GM12801 (cell line): ENCODE results near the gene TBX2.

ENCODE experiments used
- TF ChIP-seq, protein P1 (sequence below): IDR thresholded peaks from one replicate; pipeline ENCODE4 v1.5.1; 2011; ENCODE audit warnings: control low read depth; ENCODE audit not compliant: insufficient read length; ENCODE audit errors: extremely low read depth

Gene TBX2

DNA sequence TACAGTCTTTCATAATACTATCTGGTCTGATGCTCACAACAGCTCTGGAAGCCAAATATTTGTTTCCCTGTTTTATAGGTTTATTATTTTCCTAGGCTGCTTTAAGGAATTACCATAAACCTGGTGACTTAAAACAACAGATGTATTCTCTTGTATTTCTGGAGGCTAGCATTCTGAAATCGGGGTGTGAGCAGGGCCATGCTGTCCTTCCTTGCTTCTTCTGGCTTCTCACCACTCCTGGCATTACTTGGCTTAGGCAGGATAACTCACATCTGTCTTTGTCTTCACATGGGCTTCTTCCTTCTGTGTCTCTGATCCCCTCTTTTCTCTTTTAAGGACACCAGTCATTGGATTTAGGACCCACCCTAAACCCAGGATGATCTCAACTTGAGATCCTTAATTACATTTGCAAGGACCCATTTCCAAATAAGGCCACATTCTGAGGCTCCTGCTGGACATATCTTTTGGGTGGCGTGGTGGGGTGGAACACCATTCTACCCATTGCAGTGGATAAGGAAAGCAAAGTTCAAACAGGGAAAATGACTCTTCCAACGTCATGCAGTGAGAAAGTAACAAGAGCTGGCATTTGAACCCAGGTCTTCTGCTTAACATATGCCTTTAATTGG lies 39.2 kb upstream of the TBX2 start:
- TF ChIP-seq, protein P1, sequence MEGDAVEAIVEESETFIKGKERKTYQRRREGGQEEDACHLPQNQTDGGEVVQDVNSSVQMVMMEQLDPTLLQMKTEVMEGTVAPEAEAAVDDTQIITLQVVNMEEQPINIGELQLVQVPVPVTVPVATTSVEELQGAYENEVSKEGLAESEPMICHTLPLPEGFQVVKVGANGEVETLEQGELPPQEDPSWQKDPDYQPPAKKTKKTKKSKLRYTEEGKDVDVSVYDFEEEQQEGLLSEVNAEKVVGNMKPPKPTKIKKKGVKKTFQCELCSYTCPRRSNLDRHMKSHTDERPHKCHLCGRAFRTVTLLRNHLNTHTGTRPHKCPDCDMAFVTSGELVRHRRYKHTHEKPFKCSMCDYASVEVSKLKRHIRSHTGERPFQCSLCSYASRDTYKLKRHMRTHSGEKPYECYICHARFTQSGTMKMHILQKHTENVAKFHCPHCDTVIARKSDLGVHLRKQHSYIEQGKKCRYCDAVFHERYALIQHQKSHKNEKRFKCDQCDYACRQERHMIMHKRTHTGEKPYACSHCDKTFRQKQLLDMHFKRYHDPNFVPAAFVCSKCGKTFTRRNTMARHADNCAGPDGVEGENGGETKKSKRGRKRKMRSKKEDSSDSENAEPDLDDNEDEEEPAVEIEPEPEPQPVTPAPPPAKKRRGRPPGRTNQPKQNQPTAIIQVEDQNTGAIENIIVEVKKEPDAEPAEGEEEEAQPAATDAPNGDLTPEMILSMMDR = no peak

- TF ChIP-seq, protein P1 = no peak
Measured at GRCh38 chr17:61361084-61361483, 38.6 kb upstream of the TBX2 start.

DNA sequence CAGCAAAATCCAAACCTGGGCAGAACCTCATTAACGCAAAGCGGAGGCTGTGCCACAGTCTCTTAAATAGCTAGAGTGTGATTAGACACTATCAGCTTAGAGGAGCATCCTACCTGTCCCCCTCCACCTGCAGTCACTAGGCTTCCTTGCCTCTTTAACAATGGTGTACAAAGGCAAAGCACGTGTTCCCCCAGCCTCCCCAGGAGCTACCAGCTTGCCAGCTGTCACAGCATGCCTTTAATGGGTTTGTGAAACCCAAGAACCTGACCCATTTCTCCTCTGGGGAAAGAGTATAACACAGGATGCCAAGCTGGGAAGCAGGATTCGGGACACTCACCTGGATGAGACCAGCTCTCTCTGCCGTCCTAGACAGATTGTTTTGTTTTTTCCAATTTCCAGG lies 37.2 kb upstream of the TBX2 start:
- TF ChIP-seq, protein P1 = no peak

DNA sequence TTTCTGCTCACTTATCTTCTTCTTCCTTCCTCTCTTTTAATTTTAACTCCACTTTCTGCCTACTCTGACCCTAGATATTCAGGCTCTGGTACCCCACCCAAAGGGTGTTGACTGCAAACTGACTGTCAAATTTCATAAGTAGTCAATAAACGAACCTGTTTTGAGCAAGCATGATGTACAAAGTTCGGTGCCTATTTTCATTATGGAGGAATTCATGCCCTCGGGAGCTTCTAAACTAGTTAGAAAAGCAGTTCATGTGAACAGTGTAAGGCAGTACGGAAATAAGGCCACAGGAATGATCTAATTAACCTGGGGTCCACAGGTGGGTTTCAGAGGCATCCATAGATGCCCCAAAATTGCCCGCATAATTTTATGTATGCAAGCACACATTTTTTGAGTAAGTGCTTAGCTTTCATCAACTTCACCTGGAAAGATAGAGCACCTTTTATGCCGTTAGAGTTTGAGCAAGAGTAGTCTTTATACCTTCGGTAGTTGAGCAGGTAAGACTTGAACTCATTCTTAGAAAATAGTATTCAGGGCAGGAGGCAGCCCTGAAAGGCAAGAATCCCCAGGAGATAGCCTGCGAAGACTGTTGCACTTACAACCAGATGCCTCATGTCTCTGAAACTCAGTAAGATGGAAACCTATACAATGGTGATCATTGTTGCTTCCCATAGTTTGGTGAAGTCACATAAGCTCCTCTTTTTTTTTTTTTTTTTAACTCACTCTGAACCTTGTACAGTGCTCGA lies 36.6 kb upstream of the TBX2 start:
- TF ChIP-seq, protein P1 = no peak

DNA sequence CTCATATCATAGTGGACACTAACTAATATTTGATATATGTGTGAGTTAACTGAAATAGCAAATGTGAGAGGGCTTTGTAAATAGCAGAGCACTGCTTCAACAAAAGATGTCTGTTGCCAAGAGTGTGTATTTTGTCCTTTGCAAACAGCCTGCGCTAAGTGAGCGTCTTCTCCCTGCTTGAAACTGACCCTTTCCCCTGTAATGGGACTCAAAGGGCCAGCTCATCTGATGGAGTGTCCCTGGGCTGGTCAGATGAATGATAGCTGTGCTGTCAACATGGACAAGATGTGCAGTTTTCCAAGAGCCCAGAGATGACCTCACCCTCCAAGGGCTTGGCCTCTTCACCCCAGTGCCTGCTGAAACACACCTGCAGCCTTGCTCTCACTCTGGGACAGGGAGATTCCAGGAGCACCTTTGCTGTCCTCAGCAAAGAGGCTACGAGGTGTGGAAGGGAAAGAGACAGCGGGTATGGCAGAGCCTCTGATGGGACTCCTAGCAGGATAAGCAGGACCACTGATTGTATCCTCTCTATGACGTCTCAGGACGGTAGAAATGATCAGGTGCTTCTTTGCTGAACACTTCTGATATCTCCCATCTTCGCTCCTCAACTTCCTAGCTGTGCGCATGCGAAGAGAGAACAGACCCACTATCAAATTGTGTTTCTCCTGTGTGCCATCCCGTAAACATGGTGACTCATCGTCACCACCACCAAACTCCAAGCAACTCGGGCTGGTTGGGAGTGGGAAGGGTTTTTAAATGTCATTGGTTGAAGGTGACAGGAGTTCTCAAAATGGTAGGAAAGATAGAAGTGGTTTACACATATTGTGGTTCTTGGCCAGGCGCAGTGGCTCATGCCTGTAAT lies 35.8 kb upstream of the TBX2 start:
- TF ChIP-seq, protein P1 = no peak

DNA sequence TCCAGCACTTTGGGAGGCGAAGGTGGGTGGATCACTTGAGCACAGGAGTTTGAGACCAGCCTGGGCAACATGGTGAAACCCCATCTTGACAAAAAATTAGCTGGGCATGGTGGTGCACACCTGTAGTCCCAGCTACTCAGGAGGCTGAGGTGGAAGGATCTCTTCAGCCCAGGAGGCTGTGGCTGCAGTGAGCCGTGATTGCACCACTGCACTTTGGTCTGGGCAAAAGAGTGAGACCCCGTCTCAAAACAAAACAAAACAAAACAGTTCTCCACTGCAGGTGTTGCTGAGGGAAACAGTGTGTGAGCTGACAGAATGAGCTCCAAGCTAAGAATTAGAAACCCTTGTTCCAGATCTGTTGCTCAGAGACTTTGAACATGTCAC lies 35.2 kb upstream of the TBX2 start:
- TF ChIP-seq, protein P1 = no peak

GRCh38 chr17:61366076-61366714 lies 33.4 kb upstream of the TBX2 start:
- TF ChIP-seq, protein P1 = no peak
